Keratinocyte (primary cell): Measurements from ENCODE around the gene KDM1B. TPM values are rescaled to one million over a fixed set of nuclear protein-coding genes. Genes with fewer than 3 reads are reported as not detected.

Source experiments
- DNase-seq: peaks from one replicate; pipeline ENCODE4 v3.0.0-alpha.2; 2011; ENCODE audit warnings: low read depth, missing footprints, low spot score
- FAIRE-seq: peaks from 2 replicates; lab custom pipeline; 2011; peaks lifted over from hg19 to GRCh38; lab: Jason Lieb, UNC
- H2AFZ ChIP-seq: 2 replicates; pipeline ENCODE4 v1.6.0; 2012; ENCODE audit warnings: low read length, control low read depth, inconsistent platforms; ENCODE audit not compliant: control insufficient read depth
- H3K27ac ChIP-seq: 2 replicates; pipeline ENCODE4 v1.5.1; 2011; ENCODE audit warnings: low read length; ENCODE audit not compliant: control insufficient read depth, insufficient read depth
- H3K27me3 ChIP-seq: 3 replicates; pipeline ENCODE4 v1.6.0; 2011; ENCODE audit warnings: low read length; ENCODE audit not compliant: control insufficient read depth, insufficient read depth; ENCODE audit errors: extremely low read depth
- H3K36me3 ChIP-seq, 2 experiments: 2 replicates in 1 of 2; 3 replicates in 1 of 2; pipeline ENCODE4 v1.5.1; 2011; ENCODE audit warnings: low read length in 2 of 2, mild to moderate bottlenecking in 1 of 2; ENCODE audit not compliant: control insufficient read depth in 2 of 2, insufficient read depth in 2 of 2; ENCODE audit errors: extremely low read depth in 1 of 2
- H3K4me1 ChIP-seq: 3 replicates; pipeline ENCODE4 v1.5.1; 2011; ENCODE audit warnings: low read length; ENCODE audit not compliant: control insufficient read depth, insufficient read depth; ENCODE audit errors: extremely low read depth
- H3K4me2 ChIP-seq: 3 replicates; pipeline ENCODE4 v1.6.0; 2011; ENCODE audit warnings: low read depth, low read length; ENCODE audit not compliant: control insufficient read depth, insufficient read depth; ENCODE audit errors: extremely low read depth
- H3K4me3 ChIP-seq, 3 experiments: fragments of 200-600 bp in 1 of 3; sonication (generic) in 1 of 3; 2 replicates in 2 of 3; 3 replicates in 1 of 3; pipeline ENCODE4 v1.5.1; 2011 to 2016; ENCODE audit warnings: low read length in 3 of 3, mild to moderate bottlenecking in 3 of 3, control low read depth in 2 of 3, inconsistent platforms in 1 of 3, low read depth in 1 of 3, mixed read lengths in 1 of 3, mixed run types in 1 of 3, moderate library complexity in 1 of 3; ENCODE audit not compliant: control insufficient read depth in 2 of 3, insufficient read depth in 2 of 3; ENCODE audit errors: extremely low read depth in 1 of 3
- H3K79me2 ChIP-seq: 2 replicates; pipeline ENCODE4 v1.6.0; 2012; ENCODE audit warnings: low read length; ENCODE audit not compliant: control insufficient read depth, insufficient read depth
- H3K9ac ChIP-seq: 3 replicates; pipeline ENCODE4 v1.6.0; 2011; ENCODE audit warnings: low read length; ENCODE audit not compliant: control insufficient read depth, insufficient read depth; ENCODE audit errors: extremely low read depth
- H3K9me1 ChIP-seq: 3 replicates; pipeline ENCODE4 v1.6.0; 2011; ENCODE audit warnings: low read length; ENCODE audit not compliant: control insufficient read depth, insufficient read depth; ENCODE audit errors: extremely low read depth
- H3K9me3 ChIP-seq: 2 replicates; pipeline ENCODE4 v1.5.1; 2012; ENCODE audit warnings: low read depth, low read length; ENCODE audit not compliant: control insufficient read depth
- H4K20me1 ChIP-seq: 3 replicates; pipeline ENCODE4 v1.6.0; 2011; ENCODE audit warnings: low read length; ENCODE audit not compliant: control insufficient read depth, insufficient read depth; ENCODE audit errors: extremely low read depth
- EZH2 ChIP-seq: IDR thresholded peaks from one replicate; pipeline ENCODE4 v1.6.1; 2012; ENCODE audit warnings: inconsistent platforms, mild to moderate bottlenecking, low read length, moderate library complexity
- dilution Hi-C: fragments of 300-500 bp; cut with MboI; formaldehyde crosslinking; loops from one replicate; pipeline ENCODE4 v1.7.0; 2020; ENCODE audit warnings: low sequenced_read_pairs; ENCODE audit not compliant: extremely low pct_ligation_motif_present
- polyA minus RNA-seq, 3 experiments: library from RNA; depleted of rRNA, polyadenylated mRNA; stranded (reverse); fragments of >200 nt; gene quantifications; 1 replicate in 1 of 3; 2 replicates in 1 of 3; 3 replicates in 1 of 3; pipeline ENCODE4 v1.2.3, GENCODE V29; 2011
- polyA plus RNA-seq, 5 experiments: library from polyadenylated mRNA; depleted of rRNA in 3 of 5; stranded (reverse) in 3 of 5; stranded (forward) in 1 of 5; unstranded in 1 of 5; fragments of >200 nt; gene quantifications; 1 replicate in 1 of 5; 2 replicates in 3 of 5; 3 replicates in 1 of 5; pipeline versions ENCODE4 v1.2.1 to v1.2.3, GENCODE V29; 2011 to 2012; ENCODE audit warnings: missing spikeins in 2 of 5, low read depth in 1 of 5, low replicate concordance in 1 of 5
- TF ChIP-seq, protein P1 (sequence below), 3 experiments: IDR thresholded peaks in 1 of 3; conservative IDR thresholded peaks in 1 of 3; optimal IDR thresholded peaks in 1 of 3; 2 replicates in 2 of 3; 3 replicates in 1 of 3; pipeline versions ENCODE3 to v1.5.1; 2011; ENCODE audit warnings: low read length in 3 of 3, mild to moderate bottlenecking in 3 of 3, moderate library complexity in 2 of 3, control low read depth in 1 of 3, inconsistent platforms in 1 of 3; ENCODE audit not compliant: insufficient read depth in 2 of 3; ENCODE audit errors: extremely low read depth in 1 of 3

The KDM1B gene, protein sequence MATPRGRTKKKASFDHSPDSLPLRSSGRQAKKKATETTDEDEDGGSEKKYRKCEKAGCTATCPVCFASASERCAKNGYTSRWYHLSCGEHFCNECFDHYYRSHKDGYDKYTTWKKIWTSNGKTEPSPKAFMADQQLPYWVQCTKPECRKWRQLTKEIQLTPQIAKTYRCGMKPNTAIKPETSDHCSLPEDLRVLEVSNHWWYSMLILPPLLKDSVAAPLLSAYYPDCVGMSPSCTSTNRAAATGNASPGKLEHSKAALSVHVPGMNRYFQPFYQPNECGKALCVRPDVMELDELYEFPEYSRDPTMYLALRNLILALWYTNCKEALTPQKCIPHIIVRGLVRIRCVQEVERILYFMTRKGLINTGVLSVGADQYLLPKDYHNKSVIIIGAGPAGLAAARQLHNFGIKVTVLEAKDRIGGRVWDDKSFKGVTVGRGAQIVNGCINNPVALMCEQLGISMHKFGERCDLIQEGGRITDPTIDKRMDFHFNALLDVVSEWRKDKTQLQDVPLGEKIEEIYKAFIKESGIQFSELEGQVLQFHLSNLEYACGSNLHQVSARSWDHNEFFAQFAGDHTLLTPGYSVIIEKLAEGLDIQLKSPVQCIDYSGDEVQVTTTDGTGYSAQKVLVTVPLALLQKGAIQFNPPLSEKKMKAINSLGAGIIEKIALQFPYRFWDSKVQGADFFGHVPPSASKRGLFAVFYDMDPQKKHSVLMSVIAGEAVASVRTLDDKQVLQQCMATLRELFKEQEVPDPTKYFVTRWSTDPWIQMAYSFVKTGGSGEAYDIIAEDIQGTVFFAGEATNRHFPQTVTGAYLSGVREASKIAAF
- 29.5 to 32.7 TPM (median 30.6 TPM) in 3 replicates for polyA plus RNA-seq
- 24.1 TPM for polyA plus RNA-seq (2011; ENCODE audit: low read depth)
- 24.5 and 37.5 TPM in 2 replicates for polyA plus RNA-seq (2011; cell fraction: cytosol; rRNA removed)
- 21.5 and 25.2 TPM in 2 replicates for polyA plus RNA-seq (2011; cell fraction: nucleus; rRNA removed)
- polyA plus RNA-seq (2012; ENCODE audit: low replicate concordance) = 25.4 and 25.7 TPM in 2 replicates
- polyA minus RNA-seq = 28.8 to 56.7 TPM (median 38.3 TPM) in 3 replicates
- polyA minus RNA-seq (2011; cell fraction: cytosol; rRNA and poly(A)+ RNA removed) = 19.4 TPM
- 13.5 and 21.6 TPM in 2 replicates for polyA minus RNA-seq (2011; cell fraction: nucleus; rRNA and poly(A)+ RNA removed)

DNA sequence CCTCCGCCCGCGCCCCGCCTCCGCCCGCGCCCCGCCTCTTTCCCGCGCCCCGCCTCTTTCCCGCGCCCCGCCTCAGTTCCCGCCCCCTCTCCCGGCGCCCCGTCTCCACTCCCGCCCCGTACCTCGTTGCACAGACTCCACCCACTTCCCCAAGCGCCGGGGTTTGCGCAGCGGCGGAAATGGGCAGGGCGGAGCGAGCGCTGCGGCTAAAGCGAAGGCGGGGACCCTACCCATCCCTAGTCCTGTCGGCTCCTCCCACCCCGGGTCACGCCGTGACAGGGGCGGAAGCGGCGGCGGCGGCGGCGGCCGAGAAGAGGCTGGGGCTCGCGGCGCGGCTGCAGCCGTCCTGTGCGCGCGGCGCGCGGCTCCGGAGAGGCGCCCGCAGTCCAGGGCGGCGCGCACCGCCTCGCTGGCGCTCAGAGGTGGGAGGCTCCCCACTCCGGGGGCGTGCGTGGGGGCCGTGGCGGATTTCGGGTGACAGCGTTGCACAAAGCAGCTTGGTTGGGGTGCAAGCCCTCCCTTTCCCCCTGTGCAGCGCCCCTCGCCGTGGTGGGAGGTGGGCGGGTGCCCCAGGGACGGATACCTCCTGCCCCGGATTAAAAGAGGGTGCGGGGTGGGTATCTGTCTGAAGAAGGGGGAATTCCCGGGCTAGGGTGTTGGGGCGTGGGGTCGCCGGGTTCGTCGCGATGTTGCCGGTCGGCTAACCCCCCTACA lies at the start of gene KDM1B:
KDM1B (plus strand) TSS at position 273 of the 714 bp plus-strand sequence. CDS start 4,474 bp downstream, outside the sequence.
- peak; percentile 75 for DNase-seq
- peak within 1 kb of the TSS; percentile 98 for H3K9ac ChIP-seq

DNA sequence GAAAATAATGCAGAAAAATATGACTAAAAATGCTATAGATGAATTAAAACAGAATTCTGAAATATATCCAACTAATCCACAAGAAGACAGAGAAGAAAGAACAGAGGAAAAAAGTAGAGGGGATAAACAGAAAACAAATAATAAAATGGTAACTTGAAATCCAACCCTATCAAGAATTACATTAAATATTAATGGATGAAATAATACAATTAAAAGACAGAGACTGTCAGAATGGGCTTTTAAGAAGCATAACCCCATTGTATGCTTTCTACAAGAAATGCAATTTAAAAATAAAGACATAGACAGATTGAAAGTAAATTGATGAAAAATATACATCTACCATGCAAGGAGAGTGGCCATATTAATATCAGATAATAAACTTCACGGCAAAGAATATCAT lies 48.2 kb upstream of the KDM1B start:
- H3K4me3 ChIP-seq = no peak overlapping the region
- no peaks in the 10 kb centered on the region for H3K79me2 ChIP-seq
- no peak for FAIRE-seq

More for the DNA sequence above, at the start of gene KDM1B:
- H3K79me2 ChIP-seq = peaks cover 8% of the 10 kb centered on the region
- no peaks in the 10 kb centered on the region for H4K20me1 ChIP-seq
- TF ChIP-seq, protein P1, sequence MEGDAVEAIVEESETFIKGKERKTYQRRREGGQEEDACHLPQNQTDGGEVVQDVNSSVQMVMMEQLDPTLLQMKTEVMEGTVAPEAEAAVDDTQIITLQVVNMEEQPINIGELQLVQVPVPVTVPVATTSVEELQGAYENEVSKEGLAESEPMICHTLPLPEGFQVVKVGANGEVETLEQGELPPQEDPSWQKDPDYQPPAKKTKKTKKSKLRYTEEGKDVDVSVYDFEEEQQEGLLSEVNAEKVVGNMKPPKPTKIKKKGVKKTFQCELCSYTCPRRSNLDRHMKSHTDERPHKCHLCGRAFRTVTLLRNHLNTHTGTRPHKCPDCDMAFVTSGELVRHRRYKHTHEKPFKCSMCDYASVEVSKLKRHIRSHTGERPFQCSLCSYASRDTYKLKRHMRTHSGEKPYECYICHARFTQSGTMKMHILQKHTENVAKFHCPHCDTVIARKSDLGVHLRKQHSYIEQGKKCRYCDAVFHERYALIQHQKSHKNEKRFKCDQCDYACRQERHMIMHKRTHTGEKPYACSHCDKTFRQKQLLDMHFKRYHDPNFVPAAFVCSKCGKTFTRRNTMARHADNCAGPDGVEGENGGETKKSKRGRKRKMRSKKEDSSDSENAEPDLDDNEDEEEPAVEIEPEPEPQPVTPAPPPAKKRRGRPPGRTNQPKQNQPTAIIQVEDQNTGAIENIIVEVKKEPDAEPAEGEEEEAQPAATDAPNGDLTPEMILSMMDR (optimal IDR thresholded peaks at IDR 0.05 in 1 of 3, IDR thresholded peaks at IDR 0.05 in 1 of 3, conservative IDR thresholded peaks at IDR 0.05 in 1 of 3; ENCODE audit: extremely low read depth in 1 of 3, insufficient read depth in 2 of 3, low read length in 3 of 3) = no peak
- no peak for TF ChIP-seq EZH2
- H3K27ac ChIP-seq = peak within 1 kb of the TSS; percentile 98
- H3K9me1 ChIP-seq = no peaks in the 10 kb centered on the region
- peak within 1 kb of the TSS; percentile 91 for H2AFZ ChIP-seq
- peak within 1 kb of the TSS; percentile 90 for H3K4me2 ChIP-seq
- H3K36me3 ChIP-seq = peaks cover 0 to 1% of the 10 kb centered on the region in 2 experiments
- H3K4me1 ChIP-seq = peaks cover 16% of the 10 kb centered on the region
- no peaks in the 10 kb centered on the region for H3K27me3 ChIP-seq
- FAIRE-seq = peak; percentile 43
- H3K4me3 ChIP-seq = peak within 1 kb of the TSS; percentile 94 to 98 (median 95)
- dilution Hi-C loops = no loop called here
- no peaks in the 10 kb centered on the region for H3K9me3 ChIP-seq

More for the DNA sequence above, 48.2 kb upstream of the KDM1B start:
- TF ChIP-seq, protein P1 (optimal IDR thresholded peaks at IDR 0.05 in 1 of 3, IDR thresholded peaks at IDR 0.05 in 1 of 3, conservative IDR thresholded peaks at IDR 0.05 in 1 of 3; ENCODE audit: extremely low read depth in 1 of 3, insufficient read depth in 2 of 3, low read length in 3 of 3) = no peak
- TF ChIP-seq EZH2 = no peak
- H3K9me3 ChIP-seq = no peaks in the 10 kb centered on the region
- H4K20me1 ChIP-seq = no peaks in the 10 kb centered on the region
- no peak overlapping the region for H2AFZ ChIP-seq
- H3K27ac ChIP-seq = no peak overlapping the region
- dilution Hi-C loops = no loop called here
- no peaks in the 10 kb centered on the region for H3K9me1 ChIP-seq
- H3K9ac ChIP-seq = no peak overlapping the region
- H3K4me1 ChIP-seq = no peaks in the 10 kb centered on the region
- no peak overlapping the region for H3K4me2 ChIP-seq
- no peak for DNase-seq
- no peaks in the 10 kb centered on the region for H3K36me3 ChIP-seq
- no peaks in the 10 kb centered on the region for H3K27me3 ChIP-seq
